HepG2 (cell line): ENCODE measurements around the gene SIRT7. TPM values are rescaled to one million over a fixed set of nuclear protein-coding genes. Genes with fewer than 3 reads are reported as not detected.
A peak's percentile ranks its signal among the peaks of the same experiment; 100 is the strongest.

ENCODE experiments used
- ATAC-seq: fragments of 200-7000 bp; cut with Tn5 transposase; 3 replicates; pipeline ENCODE4 v1.9.1; 2020; ENCODE audit warnings: mild to moderate bottlenecking, moderate library complexity
- BruUV-seq: library from RNA; stranded (reverse); fragments of 400-500 nt; replicated peaks from 2 replicates; lab custom pipeline; 2021; lab: Mats Ljungman, UMichigan
- CTCF ChIA-PET: fragments of 300-600 bp; formaldehyde crosslinking; extraction: SDS; loops from one replicate; lab custom pipeline; 2021; ENCODE audit warnings: low total read pairs, inconsistent platforms, low intra/inter-chr PET ratio; lab: Yijun Ruan, JAX
- POLR2A ChIA-PET: fragments of 350-600 bp; sonication (Branson Sonifier 250); formaldehyde crosslinking; loops from one replicate; lab custom pipeline; 2020; ENCODE audit warnings: antibody characterized with exemption, inconsistent platforms; lab: Yijun Ruan, JAX
- DNase-seq: peaks from one replicate; pipeline ENCODE4 v3.0.0-alpha.2; 2015; ENCODE audit warnings: low spot score
- FAIRE-seq: peaks from 3 replicates; lab custom pipeline; 2011; peaks lifted over from hg19 to GRCh38; lab: Jason Lieb, UNC
- H2AFZ ChIP-seq: one replicate; pipeline ENCODE4 v1.6.1; 2011; ENCODE audit warnings: low read length, inconsistent platforms
- H3K27ac ChIP-seq: fragments of 300-600 bp; 3 replicates; pipeline ENCODE4 v1.8.0; 2011; ENCODE audit warnings: mixed run types, mild to moderate bottlenecking, mixed read lengths, low read length, inconsistent platforms; ENCODE audit not compliant: insufficient read depth; ENCODE audit errors: extremely low read length
- H3K27me3 ChIP-seq, 2 experiments: fragments of 200-600 bp in 1 of 2; 2 replicates in 1 of 2; 3 replicates in 1 of 2; pipeline versions ENCODE4 v1.6.0 to v1.8.0; 2011; ENCODE audit warnings: low read length in 2 of 2, mild to moderate bottlenecking in 2 of 2, moderate library complexity in 2 of 2, inconsistent platforms in 1 of 2; ENCODE audit not compliant: insufficient read depth in 2 of 2, control insufficient read depth in 1 of 2
- H3K36me3 ChIP-seq, 2 experiments: fragments of 200-600 bp in 1 of 2; replicated peaks in 1 of 2; 2 replicates in 1 of 2; 3 replicates in 1 of 2; pipeline versions ENCODE4 v1.5.1 to v1.8.0; 2011; ENCODE audit warnings: low read length in 2 of 2, inconsistent platforms in 1 of 2; ENCODE audit not compliant: insufficient read depth in 2 of 2, control insufficient read depth in 1 of 2
- H3K4me1 ChIP-seq: 2 replicates; pipeline ENCODE4 v1.5.1; 2012; ENCODE audit warnings: low read length, inconsistent platforms; ENCODE audit not compliant: insufficient read depth
- H3K4me2 ChIP-seq: 2 replicates; pipeline ENCODE4 v1.6.0; 2011; ENCODE audit warnings: low read depth, low read length, inconsistent platforms
- H3K4me3 ChIP-seq, 3 experiments: fragments of 200-600 bp in 1 of 3; sonication (generic), shearing (Covaris generic) in 1 of 3; replicated peaks in 1 of 3; 2 replicates each; pipeline ENCODE4 v1.5.1; 2011 to 2016; ENCODE audit warnings: low read length in 3 of 3, inconsistent platforms in 2 of 3, low read depth in 2 of 3, mild to moderate bottlenecking in 2 of 3, control low read depth in 1 of 3, mixed read lengths in 1 of 3; ENCODE audit not compliant: insufficient read depth in 1 of 3
- H3K79me2 ChIP-seq: one replicate; pipeline ENCODE4 v1.6.1; 2011; ENCODE audit warnings: low read length, inconsistent platforms; ENCODE audit not compliant: insufficient read depth
- H3K9ac ChIP-seq: 2 replicates; pipeline ENCODE4 v1.6.0; 2011; ENCODE audit warnings: mild to moderate bottlenecking, low read depth, low read length, inconsistent platforms; ENCODE audit not compliant: insufficient read depth
- H3K9me3 ChIP-seq: 2 replicates; pipeline ENCODE4 v1.5.1; 2012; ENCODE audit warnings: mild to moderate bottlenecking, low read length
- H4K20me1 ChIP-seq: 2 replicates; pipeline ENCODE4 v1.6.0; 2011; ENCODE audit warnings: inconsistent platforms, mild to moderate bottlenecking, low read length, moderate library complexity; ENCODE audit not compliant: insufficient read depth
- ADNP ChIP-seq: sonication (generic); formaldehyde crosslinking; IDR thresholded peaks from 2 replicates; pipeline ENCODE4 v1.4.0; 2020; ENCODE audit warnings: missing genetic modification reagents
- FOXA1 ChIP-seq, 2 experiments: fragments of 450-650 bp in 1 of 2; sonication (generic) in 1 of 2; formaldehyde crosslinking in 1 of 2; IDR thresholded peaks; 2 replicates each; pipeline versions ENCODE4 v1.4.0 to v1.6.1; 2016 to 2020; ENCODE audit warnings: missing genetic modification reagents in 1 of 2
- GABPB1 ChIP-seq: IDR thresholded peaks from 2 replicates; pipeline ENCODE4 v1.6.1; 2016; ENCODE audit warnings: mild to moderate bottlenecking, missing genetic modification reagents, moderate library complexity, missing compliant biosample characterization
- PHF20 ChIP-seq: sonication (generic); formaldehyde crosslinking; IDR thresholded peaks from 2 replicates; pipeline ENCODE4 v1.5.0; 2020; ENCODE audit warnings: mild to moderate bottlenecking, missing genetic modification reagents
- SMARCE1 ChIP-seq: fragments of 450-650 bp; IDR thresholded peaks from 2 replicates; pipeline ENCODE4 v1.6.1; 2017; ENCODE audit warnings: borderline replicate concordance
- ZNF83 ChIP-seq: sonication (generic); formaldehyde crosslinking; IDR thresholded peaks from 2 replicates; pipeline ENCODE4 v1.4.0; 2020; ENCODE audit warnings: missing genetic modification reagents, mild to moderate bottlenecking, borderline replicate concordance
- WGBS: methylation state at CpG from one replicate; pipeline ENCODE4 v1.1.6; 2017; ENCODE audit warnings: low lambda C conversion rate; 5-methylcytosine and 5-hydroxymethylcytosine counted together
- in situ Hi-C: cut with HindIII; loops from 2 replicates; pipeline ENCODE4 v1.10.0; 2017; ENCODE audit warnings: low pct_unique_long_range_greater_than_20kb; ENCODE audit not compliant: extremely low pct_ligation_motif_present
- intact Hi-C: fragments of 100-400 bp; cut with micrococcal nuclease; formaldehyde crosslinking; loops from one replicate; pipeline ENCODE4 v1.10.0; 2022; ENCODE audit not compliant: unreplicated experiment
- polyA plus RNA-seq, 8 experiments: library from polyadenylated mRNA; depleted of rRNA in 3 of 8; stranded (reverse) in 7 of 8; unstranded in 1 of 8; fragments of >200 nt; fragmentation: Illumina TruSeq in 4 of 8; extraction: Trizol in 4 of 8; gene quantifications; 2 replicates each; pipeline versions ENCODE4 v1.2.1 to v1.2.3, GENCODE V29; 2011 to 2016; ENCODE audit warnings: low read depth in 4 of 8, missing spikeins in 1 of 8, mixed read lengths in 1 of 8; ENCODE audit not compliant: insufficient read depth in 1 of 8
- total RNA-seq, 5 experiments: library from RNA; depleted of rRNA; stranded (reverse); fragments of >200 nt; fragmentation: Illumina TruSeq; extraction: Trizol; gene quantifications; 2 replicates each; pipeline ENCODE4 v1.2.3, GENCODE V29; 2016; ENCODE audit warnings: low read depth in 1 of 5
- TF ChIP-seq, protein P1 (sequence below): IDR thresholded peaks from 2 replicates; pipeline ENCODE4 v1.6.1; 2018; ENCODE audit warnings: missing genetic modification reagents, mild to moderate bottlenecking, missing compliant biosample characterization
- TF ChIP-seq, protein P2 (sequence below): sonication (generic); formaldehyde crosslinking; IDR thresholded peaks from 2 replicates; pipeline ENCODE4 v1.4.0; 2020; ENCODE audit warnings: mild to moderate bottlenecking, missing genetic modification reagents

The SIRT7 gene
- total and polyA plus RNA-seq, 2 of the 13 experiments (the other 11 are each of a cell fraction or from before 2014, with no cell fraction given): 8.3 to 24.8 TPM

DNA sequence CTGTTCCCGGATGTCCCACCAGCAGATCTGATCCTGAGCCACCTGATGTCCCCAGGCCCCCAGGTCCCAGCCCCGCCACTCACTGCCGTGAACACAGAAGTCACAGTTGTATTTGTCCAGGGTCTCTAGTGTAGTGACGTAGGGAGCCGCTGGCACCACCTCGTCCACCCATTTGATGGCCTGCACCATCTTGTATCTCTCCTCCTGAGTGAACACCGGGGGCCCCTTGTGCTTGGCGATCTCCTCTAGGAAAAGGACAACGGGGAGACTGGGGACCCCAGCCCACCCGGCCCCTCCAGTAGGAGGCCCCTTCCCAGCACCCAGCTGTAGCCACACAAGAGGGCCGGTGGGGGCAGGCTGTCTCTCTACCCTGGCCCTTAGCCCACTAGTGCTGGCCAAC, 9.2 kb downstream of the SIRT7 start:
- intact Hi-C loops: no loop called here
- BruUV-seq: no TSS peak

More for the DNA sequence above, 9.2 kb downstream of the SIRT7 start:
- peak overlapping the region; percentile 99 for H3K4me2 ChIP-seq
- H3K79me2 ChIP-seq: peaks cover 33% of the 10 kb centered on the region
- H3K36me3 ChIP-seq: peaks cover 53 to 76% of the 10 kb centered on the region in 2 experiments
- H3K27me3 ChIP-seq: no peaks in the 10 kb centered on the region; a peak in 1 of 5 replicates
- peak overlapping the region; percentile 99; the same call in 1 of the 2 replicates for H3K9ac ChIP-seq
- no peak for DNase-seq
- H2AFZ ChIP-seq: no peak overlapping the region
- no peaks in the 10 kb centered on the region for H3K9me3 ChIP-seq
- FAIRE-seq: no peak
- TF ChIP-seq FOXA1 (IDR thresholded peaks at IDR 0.05): no peak
- TF ChIP-seq FOXA1 (CRISPR knock-in tag; IDR thresholded peaks at IDR 0.05): no peak
- 0 out of 2 replicates have a peak, but pooled peaks have one; percentile 24 for TF ChIP-seq PHF20 (CRISPR knock-in tag)
- TF ChIP-seq, protein P1, sequence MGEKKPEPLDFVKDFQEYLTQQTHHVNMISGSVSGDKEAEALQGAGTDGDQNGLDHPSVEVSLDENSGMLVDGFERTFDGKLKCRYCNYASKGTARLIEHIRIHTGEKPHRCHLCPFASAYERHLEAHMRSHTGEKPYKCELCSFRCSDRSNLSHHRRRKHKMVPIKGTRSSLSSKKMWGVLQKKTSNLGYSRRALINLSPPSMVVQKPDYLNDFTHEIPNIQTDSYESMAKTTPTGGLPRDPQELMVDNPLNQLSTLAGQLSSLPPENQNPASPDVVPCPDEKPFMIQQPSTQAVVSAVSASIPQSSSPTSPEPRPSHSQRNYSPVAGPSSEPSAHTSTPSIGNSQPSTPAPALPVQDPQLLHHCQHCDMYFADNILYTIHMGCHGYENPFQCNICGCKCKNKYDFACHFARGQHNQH (CRISPR knock-in tag): peak; percentile 9; the same call in 1 of the 2 replicates
- no peak for TF ChIP-seq ZNF83 (CRISPR knock-in tag)
- 0 out of 2 replicates have a peak, but pooled peaks have one; percentile 6 for TF ChIP-seq GABPB1 (CRISPR knock-in tag)
- TF ChIP-seq, protein P2, sequence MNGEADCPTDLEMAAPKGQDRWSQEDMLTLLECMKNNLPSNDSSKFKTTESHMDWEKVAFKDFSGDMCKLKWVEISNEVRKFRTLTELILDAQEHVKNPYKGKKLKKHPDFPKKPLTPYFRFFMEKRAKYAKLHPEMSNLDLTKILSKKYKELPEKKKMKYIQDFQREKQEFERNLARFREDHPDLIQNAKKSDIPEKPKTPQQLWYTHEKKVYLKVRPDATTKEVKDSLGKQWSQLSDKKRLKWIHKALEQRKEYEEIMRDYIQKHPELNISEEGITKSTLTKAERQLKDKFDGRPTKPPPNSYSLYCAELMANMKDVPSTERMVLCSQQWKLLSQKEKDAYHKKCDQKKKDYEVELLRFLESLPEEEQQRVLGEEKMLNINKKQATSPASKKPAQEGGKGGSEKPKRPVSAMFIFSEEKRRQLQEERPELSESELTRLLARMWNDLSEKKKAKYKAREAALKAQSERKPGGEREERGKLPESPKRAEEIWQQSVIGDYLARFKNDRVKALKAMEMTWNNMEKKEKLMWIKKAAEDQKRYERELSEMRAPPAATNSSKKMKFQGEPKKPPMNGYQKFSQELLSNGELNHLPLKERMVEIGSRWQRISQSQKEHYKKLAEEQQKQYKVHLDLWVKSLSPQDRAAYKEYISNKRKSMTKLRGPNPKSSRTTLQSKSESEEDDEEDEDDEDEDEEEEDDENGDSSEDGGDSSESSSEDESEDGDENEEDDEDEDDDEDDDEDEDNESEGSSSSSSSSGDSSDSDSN: no peak
- no peak for TF ChIP-seq SMARCE1
- no peak for TF ChIP-seq ADNP (CRISPR knock-in tag)
- H4K20me1 ChIP-seq: peaks cover 14% of the 10 kb centered on the region; the same call in 1 of the 2 replicates
- in situ Hi-C loops: no loop called here
- ChIA-PET CTCF (no interaction called here), POLR2A (interaction anchor here (1.4 to 3.5 kb wide), 5 partner anchors 8 to 129 kb away, joined by 3 to 52 read pairs (median 8); partner anchors contain the start of genes ALYREF, ANAPC11, DCXR and MAFG)
- WGBS: 94% methylated on average over 11 of the region's 11 CpGs
- H3K27ac ChIP-seq: peak overlapping the region; percentile 99
- peaks cover 38% of the 10 kb centered on the region for H3K4me1 ChIP-seq
- H3K4me3 ChIP-seq: peak overlapping the region in 1 of 3 experiments; percentile 99; a peak in 1 of 6 replicates
- no peak for ATAC-seq
